GM12865 (cell line): Measurements from ENCODE around the gene LLGL2.

Experiments used
- DNase-seq: peaks from one replicate; pipeline ENCODE4 v3.0.0; 2010; ENCODE audit warnings: low read depth
- H3K4me3 ChIP-seq: 2 replicates; pipeline ENCODE4 v1.5.1; 2011; ENCODE audit warnings: mild to moderate bottlenecking, low read depth, low read length, control low read depth
- CTCF ChIP-seq: IDR thresholded peaks from 2 replicates; pipeline ENCODE4 v1.5.1; 2011; ENCODE audit warnings: low read length, control low read depth, low read depth, inconsistent platforms; ENCODE audit not compliant: insufficient read depth; ENCODE audit errors: missing control alignments

Gene LLGL2

GRCh38 chr17:75487351-75488070 is 38.0 kb upstream of the LLGL2 start:
- DNase-seq: peak; percentile 61
- H3K4me3 ChIP-seq: no peak overlapping the region
- no peak for TF ChIP-seq CTCF

- DNase-seq: no peak
- no peak for TF ChIP-seq CTCF
- no peak overlapping the region for H3K4me3 ChIP-seq
These were observed 36.6 kb upstream of the LLGL2 start for GRCh38 chr17:75488693-75489510.

GRCh38 chr17:75489511-75489955 is 36.0 kb upstream of the LLGL2 start:
- TF ChIP-seq CTCF: no peak
- no peak overlapping the region for H3K4me3 ChIP-seq
- no peak for DNase-seq

- TF ChIP-seq CTCF: no peak
- DNase-seq: no peak
- H3K4me3 ChIP-seq: no peak overlapping the region
These were observed 35.2 kb upstream of the LLGL2 start for GRCh38 chr17:75490173-75490743.

GRCh38 chr17:75490953-75491649 is 34.4 kb upstream of the LLGL2 start:
- TF ChIP-seq CTCF: no peak
- DNase-seq: no peak
- no peak overlapping the region for H3K4me3 ChIP-seq

GRCh38 chr17:75491680-75492079 is 33.8 kb upstream of the LLGL2 start:
- no peak for DNase-seq
- no peak for TF ChIP-seq CTCF
- no peak overlapping the region for H3K4me3 ChIP-seq
